B cell (primary cell): Measurements from ENCODE around the gene GCC2. TPM values are rescaled to one million over a fixed set of nuclear protein-coding genes. Genes with fewer than 3 reads are reported as not detected.
A peak's percentile ranks its signal among the peaks of the same experiment; 100 is the strongest.

ENCODE experiments used
- ATAC-seq: fragments of 200-7000 bp; cut with Tn5 transposase; one replicate; pipeline ENCODE4 v1.10.0; 2021; ENCODE audit warnings: low read depth, mild to moderate bottlenecking, moderate number of reproducible peaks, moderate library complexity
- CTCF ChIA-PET: fragments of 350-600 bp; sonication (Branson Sonifier 250); formaldehyde crosslinking; loops from one replicate; lab custom pipeline; 2021; ENCODE audit warnings: antibody characterized with exemption, inconsistent platforms; lab: Charles Lee
- POLR2A ChIA-PET: fragments of 350-600 bp; sonication (Branson Sonifier 250); formaldehyde crosslinking; loops from one replicate; lab custom pipeline; 2021; ENCODE audit warnings: antibody characterized with exemption; lab: Charles Lee
- DNase-seq: peaks from one replicate; pipeline ENCODE4 v3.0.0; 2013
- H2AFZ ChIP-seq: 2 replicates; pipeline ENCODE4 v1.6.1; 2012; ENCODE audit warnings: mild to moderate bottlenecking, low read depth, low read length; ENCODE audit not compliant: insufficient read depth, poor library complexity, severe bottlenecking
- H3K27ac ChIP-seq, 2 donors: 1 replicate in 1 of 2; 2 replicates in 1 of 2; pipeline ENCODE4 v1.5.1; 2012 to 2013; ENCODE audit warnings: low read length in 2 of 2, mild to moderate bottlenecking in 2 of 2, moderate library complexity in 1 of 2
- H3K27me3 ChIP-seq, 4 experiments: fragments of 200-600 bp in 1 of 4; sonication (generic) in 1 of 4; replicated peaks in 1 of 4; 1 replicate in 2 of 4; 2 replicates in 2 of 4; pipeline versions ENCODE4 v1.6.1 to v1.7.0; 2013 to 2016; ENCODE audit warnings: low read length in 3 of 4, mild to moderate bottlenecking in 2 of 4, mixed read lengths in 1 of 4, moderate library complexity in 1 of 4; ENCODE audit not compliant: insufficient read depth in 4 of 4, control insufficient read depth in 3 of 4; ENCODE audit errors: control extremely low read depth in 1 of 4
- H3K36me3 ChIP-seq, 2 experiments: replicated peaks in 1 of 2; 1 replicate in 1 of 2; 2 replicates in 1 of 2; pipeline versions ENCODE4 v1.6.1 to v1.7.1; 2013; ENCODE audit warnings: low read length in 1 of 2; ENCODE audit not compliant: insufficient read depth in 2 of 2, control insufficient read depth in 1 of 2; ENCODE audit errors: control extremely low read depth in 1 of 2, extremely low read depth in 1 of 2
- H3K4me1 ChIP-seq, 2 donors: fragments of 200-600 bp in 1 of 2; sonication (generic) in 1 of 2; 1 replicate in 1 of 2; 2 replicates in 1 of 2; pipeline versions ENCODE4 v1.5.1 to v1.6.1; 2013 to 2017; ENCODE audit warnings: low read length in 2 of 2; ENCODE audit not compliant: control insufficient read depth in 2 of 2, insufficient read depth in 2 of 2
- H3K4me2 ChIP-seq: replicated peaks from 2 replicates; pipeline ENCODE3; 2012; ENCODE audit warnings: mild to moderate bottlenecking, low read depth, low read length; ENCODE audit not compliant: poor library complexity, severe bottlenecking
- H3K4me3 ChIP-seq, 5 experiments: fragments of 200-600 bp in 1 of 5; sonication (generic) in 1 of 5; 1 replicate in 3 of 5; 2 replicates in 2 of 5; pipeline versions ENCODE4 v1.5.1 to v1.7.0; 2011 to 2016; ENCODE audit warnings: low read length in 4 of 5, mild to moderate bottlenecking in 4 of 5, low read depth in 2 of 5, control low read depth in 1 of 5, moderate library complexity in 1 of 5; ENCODE audit not compliant: insufficient read depth in 1 of 5; ENCODE audit errors: control extremely low read depth in 1 of 5, extremely low read depth in 1 of 5
- H3K79me2 ChIP-seq: fragments of 200-600 bp; sonication (generic); one replicate; pipeline ENCODE4 v1.6.0; 2016; ENCODE audit warnings: low read length; ENCODE audit not compliant: control insufficient read depth, insufficient read depth
- H3K9ac ChIP-seq: fragments of 200-600 bp; sonication (generic); 2 replicates; pipeline ENCODE4 v1.6.1; 2017; ENCODE audit warnings: mild to moderate bottlenecking, low read length, moderate library complexity
- H3K9me3 ChIP-seq, 3 donors: one replicate each; pipeline versions ENCODE4 v1.6.1 to v1.7.1; 2013; ENCODE audit warnings: low read length in 2 of 3; ENCODE audit not compliant: control insufficient read depth in 2 of 3, insufficient read depth in 1 of 3; ENCODE audit errors: control extremely low read depth in 1 of 3
- H4K20me1 ChIP-seq: 2 replicates; pipeline ENCODE4 v1.6.0; 2012; ENCODE audit warnings: mild to moderate bottlenecking, low read length; ENCODE audit not compliant: insufficient read depth, control insufficient read depth, poor library complexity, severe bottlenecking
- H3K27ac Mint-ChIP-seq: one replicate; pipeline ENCODE4 v1.8.0; 2021; ENCODE audit warnings: mixed read lengths
- H3K27me3 Mint-ChIP-seq: one replicate; pipeline ENCODE4 v1.8.0; 2021; ENCODE audit warnings: mixed read lengths
- H3K4me1 Mint-ChIP-seq: one replicate; pipeline ENCODE4 v1.8.0; 2021; ENCODE audit warnings: mixed read lengths
- H3K4me3 Mint-ChIP-seq: one replicate; pipeline ENCODE4 v1.8.0; 2021; ENCODE audit warnings: mixed read lengths
- H3K9me3 Mint-ChIP-seq: one replicate; pipeline ENCODE4 v1.8.0; 2022; ENCODE audit warnings: mixed read lengths; ENCODE audit not compliant: insufficient read depth
- EZH2 ChIP-seq: IDR thresholded peaks from 2 replicates; pipeline ENCODE4 v1.6.1; 2012; ENCODE audit warnings: borderline replicate concordance, low read depth, mild to moderate bottlenecking, moderate library complexity, low read length; ENCODE audit not compliant: insufficient read depth, poor library complexity, severe bottlenecking
- WGBS: methylation state at CpG from one replicate; pipeline ENCODE4 v1.1.5; 2013; ENCODE audit warnings: missing lambda C conversion rate; ENCODE audit not compliant: insufficient coverage; 5-methylcytosine and 5-hydroxymethylcytosine counted together
- intact Hi-C: fragments of 100-400 bp; cut with micrococcal nuclease; formaldehyde crosslinking; loops from one replicate; pipeline ENCODE4 v1.10.0; 2022
- polyA plus RNA-seq: library from polyadenylated mRNA; depleted of rRNA; stranded (reverse); fragments of >200 nt; gene quantifications from 2 replicates; pipeline ENCODE4 v1.2.3, GENCODE V29; 2012
- total RNA-seq, 2 donors: library from RNA; stranded (reverse); fragments of 120-200 nt in 1 of 2; gene quantifications; 1 replicate in 1 of 2; 2 replicates in 1 of 2; pipeline versions ENCODE4 v1.2.3 to v1.2.4, GENCODE V29; 2013 to 2022
- TF ChIP-seq, protein P1 (sequence below): fragments of 200-600 bp; IDR thresholded peaks from one replicate; pipeline ENCODE4 v1.8.0; 2022; ENCODE audit warnings: antibody characterized with exemption, mild to moderate bottlenecking

Gene GCC2
- total and polyA plus RNA-seq, 2 donors (not counting 1 experiment from before 2014, with no cell fraction given), result 12.3 to 87.9 TPM

DNA sequence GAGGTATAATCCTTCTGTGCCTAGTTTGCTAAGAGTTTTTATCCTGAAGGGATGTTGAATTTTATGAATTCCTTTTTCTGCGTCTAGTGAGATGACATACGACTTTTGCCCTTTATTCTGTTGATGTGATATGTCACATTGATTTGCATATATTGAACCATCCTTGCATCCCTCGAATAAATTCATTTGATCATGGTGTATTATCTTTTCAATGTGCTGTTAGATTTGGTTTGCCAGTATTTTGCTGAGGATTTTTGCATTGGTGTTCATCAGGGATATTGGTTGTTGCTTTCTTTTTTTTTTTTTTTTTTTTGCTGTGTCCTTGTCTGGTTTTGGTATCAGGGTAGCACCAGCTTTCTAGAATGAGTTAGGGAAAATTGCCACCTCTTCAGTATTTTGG, 9.1 kb downstream of the GCC2 start:
- Histone ChIP-seq H3K79me2 (peaks cover 66% of the 10 kb centered on the region), H3K4me3 (no peak overlapping the region), H3K27me3 (no peaks in the 10 kb centered on the region), H3K27ac (no peak overlapping the region), H2AFZ (no peak overlapping the region), H3K36me3 (peaks cover 1 to 64% of the 10 kb centered on the region in 2 experiments), H3K4me1 (peaks cover 0 to 4% of the 10 kb centered on the region in 2 donors), H3K9ac (no peak overlapping the region), H3K4me2 (no peak overlapping the region), H4K20me1 (peaks cover 7% of the 10 kb centered on the region), H3K9me3 (peaks cover 0 to 3% (median 3%) of the 10 kb centered on the region in 3 donors)
- DNase-seq, result no peak
- peaks cover 42% of the 10 kb centered on the region for H3K4me1 Mint-ChIP-seq
- intact Hi-C loops, result no loop called here
- ChIA-PET POLR2A (interaction anchor here (1.2 kb wide), 1 partner anchor 9 kb away, joined by 4 read pairs; the partner anchor contains the start of gene GCC2), CTCF (no interaction called here)
- TF ChIP-seq, protein P1, sequence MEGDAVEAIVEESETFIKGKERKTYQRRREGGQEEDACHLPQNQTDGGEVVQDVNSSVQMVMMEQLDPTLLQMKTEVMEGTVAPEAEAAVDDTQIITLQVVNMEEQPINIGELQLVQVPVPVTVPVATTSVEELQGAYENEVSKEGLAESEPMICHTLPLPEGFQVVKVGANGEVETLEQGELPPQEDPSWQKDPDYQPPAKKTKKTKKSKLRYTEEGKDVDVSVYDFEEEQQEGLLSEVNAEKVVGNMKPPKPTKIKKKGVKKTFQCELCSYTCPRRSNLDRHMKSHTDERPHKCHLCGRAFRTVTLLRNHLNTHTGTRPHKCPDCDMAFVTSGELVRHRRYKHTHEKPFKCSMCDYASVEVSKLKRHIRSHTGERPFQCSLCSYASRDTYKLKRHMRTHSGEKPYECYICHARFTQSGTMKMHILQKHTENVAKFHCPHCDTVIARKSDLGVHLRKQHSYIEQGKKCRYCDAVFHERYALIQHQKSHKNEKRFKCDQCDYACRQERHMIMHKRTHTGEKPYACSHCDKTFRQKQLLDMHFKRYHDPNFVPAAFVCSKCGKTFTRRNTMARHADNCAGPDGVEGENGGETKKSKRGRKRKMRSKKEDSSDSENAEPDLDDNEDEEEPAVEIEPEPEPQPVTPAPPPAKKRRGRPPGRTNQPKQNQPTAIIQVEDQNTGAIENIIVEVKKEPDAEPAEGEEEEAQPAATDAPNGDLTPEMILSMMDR, result no peak
- no peak for TF ChIP-seq EZH2
- peaks cover 5% of the 10 kb centered on the region for H3K9me3 Mint-ChIP-seq
- no peak overlapping the region for H3K4me3 Mint-ChIP-seq
- WGBS, result no CpG with 5 or more reads among the region's 3 CpGs
- ATAC-seq, result no peak
- no peak overlapping the region for H3K27ac Mint-ChIP-seq
- no peaks in the 10 kb centered on the region for H3K27me3 Mint-ChIP-seq

DNA sequence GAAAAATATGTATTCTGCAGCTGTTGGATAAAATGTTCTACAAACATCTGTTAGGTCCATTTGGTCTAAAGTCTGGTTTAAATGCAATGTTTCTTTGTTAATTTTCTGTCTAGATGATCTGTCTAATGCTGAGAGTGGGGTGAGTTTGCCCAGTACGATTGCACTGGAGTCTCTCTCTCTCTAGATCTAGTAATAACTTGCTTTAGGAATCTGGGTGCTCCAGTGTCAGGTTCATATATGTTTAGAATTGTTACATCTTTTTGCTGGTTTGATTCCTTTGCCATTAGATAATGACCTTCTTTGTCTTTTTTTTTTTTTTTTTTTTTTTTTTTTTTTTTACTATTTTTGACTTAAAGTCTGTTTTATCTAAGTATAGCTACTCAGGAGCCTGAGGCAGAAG, 10.4 kb downstream of the GCC2 start:
- Histone ChIP-seq H3K4me1 (peaks cover 0 to 4% of the 10 kb centered on the region in 2 donors), H3K27ac (no peak overlapping the region), H3K4me2 (no peak overlapping the region), H3K9ac (no peak overlapping the region), H3K36me3 (peaks cover 9 to 67% of the 10 kb centered on the region in 2 experiments), H3K4me3 (no peak overlapping the region), H3K27me3 (no peaks in the 10 kb centered on the region), H2AFZ (no peak overlapping the region), H3K79me2 (peaks cover 79% of the 10 kb centered on the region), H4K20me1 (peaks cover 20% of the 10 kb centered on the region), H3K9me3 (peaks cover 0 to 14% (median 3%) of the 10 kb centered on the region in 3 donors)
- peaks cover 5% of the 10 kb centered on the region for H3K9me3 Mint-ChIP-seq
- H3K27ac Mint-ChIP-seq, result no peak overlapping the region
- no peak for DNase-seq
- TF ChIP-seq, protein P1, result no peak
- TF ChIP-seq EZH2, result no peak
- ChIA-PET CTCF (no interaction called here), POLR2A (no interaction called here)
- intact Hi-C loops, result no loop called here
- H3K4me3 Mint-ChIP-seq, result peak overlapping the region; percentile 20
- no peaks in the 10 kb centered on the region for H3K27me3 Mint-ChIP-seq
- peaks cover 39% of the 10 kb centered on the region for H3K4me1 Mint-ChIP-seq
- no CpG with 5 or more reads among the region's 1 CpG for WGBS
- no peak for ATAC-seq
